HuH-7.5 (cell line): ENCODE results near the gene EXD3.

Experiments used
- DNase-seq: peaks from one replicate; pipeline ENCODE4 v3.0.0; 2011; ENCODE audit warnings: low spot score

Gene EXD3

GRCh38 chr9:137447722-137448601 is 25.0 kb upstream of the EXD3 start:
- DNase-seq: no peak

- no peak for DNase-seq
Observed at GRCh38 chr9:137446851-137447471, 24.0 kb upstream of the EXD3 start.

DNA sequence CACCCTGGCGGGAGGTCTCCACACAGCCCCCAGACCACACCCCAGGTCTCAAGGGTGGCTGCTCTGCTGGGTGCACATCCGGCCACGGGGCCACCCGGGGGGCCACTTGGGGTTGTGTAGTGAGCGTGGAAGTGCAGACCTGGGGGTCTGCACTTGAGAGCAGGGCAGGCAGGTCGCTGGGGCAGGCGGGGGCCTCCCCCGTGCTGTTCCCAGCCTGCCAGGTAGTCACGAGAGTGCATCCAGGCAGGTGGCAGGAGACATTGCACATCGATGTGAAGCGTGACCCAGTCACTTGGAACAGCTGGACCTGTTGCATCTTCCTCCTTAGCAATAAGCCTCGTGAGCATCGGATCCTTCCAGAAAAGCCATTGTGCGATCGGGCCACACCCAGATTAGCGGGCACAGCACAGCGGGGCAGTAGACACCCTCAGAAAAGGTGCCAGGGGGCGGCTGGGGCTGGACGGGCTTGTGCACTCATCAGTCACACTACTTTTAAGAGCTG is 23.0 kb upstream of the EXD3 start:
- DNase-seq: no peak

- DNase-seq: peak; percentile 91
Observed at GRCh38 chr9:137445275-137445807, 22.4 kb upstream of the EXD3 start.

GRCh38 chr9:137444106-137444790 is 21.3 kb upstream of the EXD3 start:
- DNase-seq: no peak

- no peak for DNase-seq
Observed at GRCh38 chr9:137441935-137442321, 19.0 kb upstream of the EXD3 start.

DNA sequence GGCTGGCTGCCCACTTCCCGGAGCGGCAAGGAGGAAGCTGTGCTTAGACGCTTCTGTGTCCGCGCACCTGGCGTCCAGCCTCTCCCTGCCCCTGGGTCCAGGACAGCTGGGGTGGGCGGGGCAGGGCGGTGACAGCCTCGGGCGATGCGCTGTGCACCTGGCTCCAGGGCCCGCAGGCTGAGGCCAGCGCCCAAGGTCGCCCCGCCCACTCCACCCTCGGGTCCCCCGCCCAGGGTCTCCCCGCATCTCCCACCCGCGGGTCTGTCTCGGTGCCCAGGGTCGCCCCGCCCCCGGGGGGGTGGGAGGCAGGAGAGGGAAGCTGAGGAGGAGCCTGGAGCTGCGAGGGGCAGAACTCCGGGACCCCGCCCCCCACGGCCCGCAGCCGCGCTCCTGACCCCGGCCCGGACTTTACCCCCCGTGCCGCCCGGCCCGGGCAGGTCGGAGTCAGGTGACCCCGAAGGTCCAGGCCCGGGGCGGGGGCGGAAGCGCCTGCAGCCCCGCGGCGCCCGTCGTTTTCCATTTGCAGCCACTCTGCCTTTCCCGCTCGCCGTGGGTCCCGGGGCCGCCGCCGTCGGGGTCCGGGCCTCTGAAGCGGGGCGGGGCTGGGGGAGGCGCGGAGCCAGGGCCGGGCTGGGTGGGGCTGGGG is 18.4 kb upstream of the EXD3 start, which contains the start of gene ENTPD8:
Gene ENTPD8, minus strand, starts transcription at position 69 of the 646 bp plus-strand sequence. CDS start 3,072 bp downstream, outside the sequence.
- peak; percentile 97 for DNase-seq

- DNase-seq: no peak
Observed at GRCh38 chr9:137439158-137439714, 16.3 kb upstream of the EXD3 start.

DNA sequence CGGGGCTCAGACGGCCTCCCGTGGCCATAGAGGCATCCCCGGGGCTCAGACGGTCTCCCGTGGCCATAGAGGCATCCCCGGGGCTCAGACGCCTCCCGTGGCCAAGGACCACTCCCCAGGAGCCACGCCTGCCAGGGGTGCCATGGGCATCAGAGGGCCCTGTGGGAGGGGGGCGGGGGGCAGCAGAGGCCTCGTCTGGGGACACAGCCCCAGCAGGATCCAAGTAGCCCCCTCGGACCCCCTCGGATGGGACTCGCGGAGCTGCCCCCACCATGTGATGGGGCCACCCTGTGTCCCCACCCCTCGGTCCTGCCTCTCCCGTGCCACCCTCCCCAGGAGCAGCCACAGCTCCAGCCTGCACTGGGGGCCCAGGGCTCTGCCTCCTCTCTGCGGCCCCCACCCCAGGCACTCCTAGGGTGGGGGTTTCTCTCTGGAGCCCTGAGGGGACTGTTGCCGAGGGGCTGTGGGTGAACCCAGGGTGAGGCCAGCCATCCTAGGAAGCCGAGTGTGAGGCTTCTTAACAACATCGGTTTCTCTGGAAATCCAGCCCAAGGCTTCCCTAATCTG is 15.7 kb upstream of the EXD3 start:
- no peak for DNase-seq

DNA sequence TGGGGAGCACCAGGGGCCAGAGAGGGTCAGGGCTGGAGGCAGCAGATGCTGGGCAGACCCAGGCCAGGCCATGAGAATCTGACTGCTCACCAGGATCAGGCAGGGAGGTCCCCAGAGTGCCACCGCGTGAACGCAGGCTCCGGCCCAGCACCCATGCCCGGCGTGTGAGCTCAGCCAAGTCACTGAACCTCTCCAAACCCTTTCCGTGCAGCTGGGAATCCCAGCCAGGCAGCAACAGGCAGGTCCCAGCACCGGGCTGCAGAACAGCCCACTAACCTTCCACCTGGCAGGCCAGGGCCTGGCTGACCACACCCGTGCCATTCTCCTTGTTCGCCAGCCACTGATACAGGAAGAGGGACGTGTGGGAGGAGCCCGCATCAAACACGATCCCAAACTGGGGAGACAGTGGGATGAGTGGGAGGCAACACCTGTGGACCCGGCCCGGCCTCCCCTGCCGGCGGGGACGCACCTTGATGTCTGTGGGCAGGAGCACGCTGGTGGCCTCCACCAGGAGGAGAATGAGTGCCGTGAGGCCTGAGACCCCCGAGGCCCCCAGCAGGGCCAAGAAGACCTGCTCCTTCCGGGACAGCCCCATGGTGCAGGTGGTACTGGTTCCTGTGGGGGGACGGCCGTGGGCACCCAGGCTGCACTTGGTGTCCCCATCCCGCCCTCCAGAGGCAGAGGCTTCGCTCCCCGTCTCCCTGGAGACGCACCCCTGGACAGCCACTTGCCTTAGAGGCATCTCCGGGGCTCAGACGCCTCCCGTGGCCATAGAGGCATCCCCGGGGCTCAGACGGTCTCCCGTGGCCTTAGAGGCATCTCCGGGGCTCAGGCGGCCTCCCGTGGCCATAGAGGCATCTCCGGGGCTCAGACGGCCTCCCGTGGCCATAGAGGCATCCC is 15.0 kb upstream of the EXD3 start:
- no peak for DNase-seq

- DNase-seq: no peak
Observed at GRCh38 chr9:137436761-137437600, 14.0 kb upstream of the EXD3 start.

DNA sequence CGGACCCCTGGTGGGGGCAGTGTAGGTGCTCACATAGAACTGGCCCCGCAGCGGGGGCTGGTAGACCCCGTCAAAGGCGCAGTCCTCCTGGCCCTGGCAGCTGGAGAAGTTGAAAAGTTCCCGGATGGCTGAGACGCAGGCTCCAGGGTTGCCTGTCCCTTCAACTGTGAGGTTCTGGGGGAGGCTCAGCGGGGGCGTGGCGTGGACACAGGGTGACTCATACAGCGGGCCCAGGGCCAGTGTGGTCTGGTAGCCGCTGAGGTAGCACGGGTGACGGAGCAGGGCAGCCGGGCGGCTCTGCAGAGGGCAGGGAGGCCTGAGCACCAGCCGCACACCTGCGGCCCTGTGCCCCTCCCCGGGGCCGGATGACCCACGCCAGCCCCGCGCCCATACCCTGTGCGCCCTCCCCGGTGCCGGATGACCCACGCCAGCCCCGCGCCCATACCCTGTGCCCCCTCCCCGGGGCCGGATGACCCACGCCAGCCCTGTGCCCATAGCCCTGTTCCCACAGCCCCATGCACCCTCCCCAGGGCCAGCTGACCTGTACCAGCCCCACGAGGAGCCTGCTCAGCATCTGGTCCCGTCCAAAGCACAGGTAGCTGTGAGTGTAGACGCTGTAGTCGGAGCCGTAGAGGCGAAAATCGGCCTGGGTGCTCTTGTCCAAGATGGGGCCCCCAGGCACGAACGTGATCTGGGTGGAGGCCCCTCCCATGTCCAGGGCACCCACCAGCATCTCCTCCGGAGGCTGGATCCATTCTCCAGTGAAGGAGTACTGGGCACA is 13.2 kb upstream of the EXD3 start:
- DNase-seq: peak; percentile 78

- DNase-seq: no peak
Observed at GRCh38 chr9:137435381-137435891, 12.5 kb upstream of the EXD3 start.

DNA sequence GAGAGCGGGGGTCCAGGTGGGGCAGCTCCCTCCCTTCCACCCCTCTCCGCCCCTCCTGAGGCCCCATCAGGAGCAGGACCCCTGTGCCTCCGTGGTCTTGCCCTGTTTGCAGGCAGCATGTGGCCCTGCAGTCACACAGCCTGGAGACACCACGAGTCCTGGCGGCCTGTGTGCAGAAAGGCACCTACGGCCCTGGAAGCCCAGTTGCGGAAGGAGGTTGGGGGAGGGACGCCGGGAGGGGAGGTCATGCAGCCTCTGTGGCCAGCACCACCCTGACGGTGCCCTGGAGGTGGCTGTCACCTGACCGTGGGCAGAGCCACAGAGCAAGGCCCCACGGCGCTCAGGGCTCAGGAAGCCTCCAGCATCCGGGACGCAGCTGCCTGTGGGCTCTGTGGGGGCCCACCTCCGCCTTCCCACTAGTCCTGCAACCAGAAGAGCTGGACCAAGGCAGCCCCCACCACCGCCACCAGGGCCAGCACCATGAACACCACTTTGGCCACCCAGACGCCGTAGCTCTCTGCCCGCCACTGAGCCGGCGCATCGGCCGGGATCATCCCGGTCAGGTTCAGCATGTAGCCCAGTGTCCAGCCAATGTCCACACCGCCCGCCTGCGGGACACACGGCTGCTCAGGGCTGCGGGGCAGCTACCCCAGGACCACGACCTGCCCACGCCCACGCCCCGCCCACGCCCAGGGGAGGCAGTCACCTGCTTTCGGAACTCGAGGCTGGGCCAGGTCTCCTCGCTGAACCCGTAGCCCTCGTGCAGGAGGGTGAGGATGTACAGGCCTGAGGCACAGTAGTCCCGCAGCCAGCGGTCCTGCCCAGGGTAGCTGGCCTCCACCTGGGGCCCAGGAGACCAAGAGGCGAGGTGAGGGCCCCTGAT is 11.8 kb upstream of the EXD3 start:
- no peak for DNase-seq

GRCh38 chr9:137433916-137434431 is 11.0 kb upstream of the EXD3 start:
- DNase-seq: no peak

- DNase-seq: no peak
Observed at GRCh38 chr9:137433349-137433915, 10.5 kb upstream of the EXD3 start.
